ENCODE data around the gene UBTF.
A peak's percentile ranks its signal among the peaks of the same experiment; 100 is the strongest.

UBTF gene

DNA sequence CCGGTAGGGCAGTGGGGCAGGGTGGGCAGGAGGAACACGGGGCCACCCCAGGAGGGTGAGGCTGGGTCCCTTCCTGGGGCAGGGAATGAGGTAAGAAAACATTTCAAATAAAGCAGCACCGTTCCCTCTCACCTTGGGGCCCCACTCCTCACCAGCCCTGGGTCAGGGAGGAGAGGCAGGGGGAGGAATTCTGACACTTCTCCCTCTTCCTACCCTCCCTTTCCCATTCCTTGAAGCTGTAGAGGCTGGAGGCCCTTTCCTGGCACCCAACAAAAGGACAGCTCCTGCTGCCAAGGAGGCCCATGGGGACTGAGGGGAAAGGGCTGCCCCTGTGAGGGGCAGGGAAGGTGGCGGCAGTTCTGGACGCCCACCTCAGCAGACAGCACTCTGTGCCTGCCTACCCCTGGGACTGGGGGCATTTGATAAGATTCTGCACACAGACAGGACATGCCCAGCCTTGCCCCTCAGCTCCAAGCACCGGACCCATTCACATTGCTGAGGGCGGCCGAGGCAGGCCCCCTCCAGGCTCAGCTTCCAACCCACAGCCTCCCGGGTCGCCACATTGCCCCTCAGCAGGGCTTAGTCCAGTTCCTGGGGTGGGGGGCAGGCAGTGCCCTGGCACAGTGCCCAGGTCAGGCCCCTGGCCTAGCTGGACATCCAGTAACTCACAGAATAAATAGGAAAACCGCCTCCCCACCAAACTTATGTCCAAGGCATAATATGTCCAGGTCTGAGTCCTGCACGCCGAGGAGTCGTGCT is 26.0 kb downstream of the UBTF start:
- DNase-seq = no peak

DNA sequence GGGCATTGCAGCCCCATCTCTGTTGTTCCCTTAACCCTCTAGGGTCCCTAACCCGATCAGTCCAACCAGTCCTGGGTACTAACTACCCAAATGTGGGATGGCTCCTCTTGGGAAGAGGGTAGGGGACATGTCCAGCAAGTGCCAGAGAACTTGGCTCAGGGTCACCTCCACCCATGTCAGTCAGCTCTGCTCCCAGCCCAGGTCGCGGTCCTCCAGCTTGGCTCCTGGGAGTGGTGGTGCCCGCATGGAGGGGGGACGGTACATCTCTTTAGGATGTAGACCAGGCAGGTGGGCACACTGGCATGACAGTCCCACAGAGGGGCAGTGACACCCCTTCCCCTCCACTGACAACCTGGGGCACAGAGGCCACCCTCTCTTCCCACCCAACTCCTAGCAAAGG is 26.7 kb downstream of the UBTF start:
- DNase-seq = no peak

DNA sequence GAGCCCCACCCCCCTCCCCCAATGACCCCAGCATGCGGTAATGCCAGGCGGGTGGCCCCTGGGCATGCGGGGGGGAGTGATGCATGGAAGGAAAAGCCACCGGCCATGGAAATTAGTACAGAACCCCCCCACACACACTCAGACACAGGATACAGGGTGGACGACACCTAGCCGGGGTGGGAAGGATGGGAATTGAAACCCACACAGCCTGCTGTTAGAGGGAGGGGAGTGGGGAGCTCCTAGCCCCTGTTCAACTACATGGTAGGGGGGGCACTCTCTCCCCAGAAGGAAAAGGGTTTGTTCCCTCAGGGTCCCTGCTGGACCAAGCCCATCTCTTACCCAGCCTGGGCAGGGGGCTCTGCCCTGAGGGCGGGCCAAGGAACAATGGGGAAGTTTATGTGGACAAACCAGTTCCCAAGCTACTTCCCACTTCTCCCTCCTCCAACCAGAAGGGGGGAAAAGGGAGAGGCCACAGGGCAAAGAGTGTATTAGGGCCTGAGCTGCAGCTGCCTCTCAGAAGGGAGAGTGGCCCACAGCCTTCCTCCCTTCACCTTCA is 27.5 kb downstream of the UBTF start:
- no peak for DNase-seq

DNA sequence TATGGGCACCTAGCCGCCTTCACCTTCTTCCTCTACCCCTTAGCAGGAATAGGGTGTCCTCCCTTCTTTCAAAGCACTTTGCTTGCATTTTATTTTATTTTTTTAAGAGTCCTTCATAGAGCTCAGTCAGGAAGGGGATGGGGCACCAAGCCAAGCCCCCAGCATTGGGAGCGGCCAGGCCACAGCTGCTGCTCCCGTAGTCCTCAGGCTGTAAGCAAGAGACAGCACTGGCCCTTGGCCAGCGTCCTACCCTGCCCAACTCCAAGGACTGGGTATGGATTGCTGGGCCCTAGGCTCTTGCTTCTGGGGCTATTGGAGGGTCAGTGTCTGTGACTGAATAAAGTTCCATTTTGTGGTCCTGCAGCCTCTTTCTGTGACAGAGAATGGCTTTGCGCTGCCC is 28.1 kb downstream of the UBTF start:
- DNase-seq = no peak

DNA sequence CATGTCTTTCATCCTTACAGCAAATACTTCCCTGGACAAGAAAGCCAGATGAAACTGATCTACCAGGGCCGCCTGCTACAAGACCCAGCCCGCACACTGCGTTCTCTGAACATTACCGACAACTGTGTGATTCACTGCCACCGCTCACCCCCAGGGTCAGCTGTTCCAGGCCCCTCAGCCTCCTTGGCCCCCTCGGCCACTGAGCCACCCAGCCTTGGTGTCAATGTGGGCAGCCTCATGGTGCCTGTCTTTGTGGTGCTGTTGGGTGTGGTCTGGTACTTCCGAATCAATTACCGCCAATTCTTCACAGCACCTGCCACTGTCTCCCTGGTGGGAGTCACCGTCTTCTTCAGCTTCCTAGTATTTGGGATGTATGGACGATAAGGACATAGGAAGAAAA is 29.0 kb downstream of the UBTF start:
- DNase-seq = no peak

DNA sequence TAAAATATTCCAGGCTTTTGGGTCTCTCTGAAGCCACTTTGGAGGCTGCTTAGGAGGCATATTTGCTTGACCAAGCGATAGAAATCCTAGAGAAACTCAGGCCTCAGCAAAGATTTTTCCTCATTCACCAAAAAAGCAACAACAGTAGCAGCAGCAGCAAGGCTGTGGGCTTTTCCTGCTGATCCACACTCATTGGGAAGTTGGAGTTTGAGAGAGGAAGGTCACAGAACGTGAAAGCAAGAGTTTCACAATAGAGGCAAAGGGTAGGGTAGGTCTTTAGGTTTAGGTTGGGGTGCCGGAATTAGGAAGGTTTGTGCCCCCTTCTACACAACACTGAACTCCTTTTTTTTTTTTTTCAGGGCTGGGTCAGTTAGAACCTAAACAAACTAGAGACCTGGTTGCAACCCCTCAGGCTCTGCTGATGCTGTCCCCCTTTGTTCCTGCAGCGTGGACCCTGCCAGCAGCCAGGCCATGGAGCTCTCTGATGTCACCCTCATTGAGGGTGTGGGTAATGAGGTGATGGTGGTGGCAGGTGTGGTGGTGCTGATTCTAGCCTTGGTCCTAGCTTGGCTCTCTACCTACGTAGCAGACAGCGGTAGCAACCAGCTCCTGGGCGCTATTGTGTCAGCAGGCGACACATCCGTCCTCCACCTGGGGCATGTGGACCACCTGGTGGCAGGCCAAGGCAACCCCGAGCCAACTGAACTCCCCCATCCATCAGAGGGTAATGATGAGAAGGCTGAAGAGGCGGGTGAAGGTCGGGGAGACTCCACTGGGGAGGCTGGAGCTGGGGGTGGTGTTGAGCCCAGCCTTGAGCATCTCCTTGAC is 30.7 kb downstream of the UBTF start:
- DNase-seq = no peak

DNA sequence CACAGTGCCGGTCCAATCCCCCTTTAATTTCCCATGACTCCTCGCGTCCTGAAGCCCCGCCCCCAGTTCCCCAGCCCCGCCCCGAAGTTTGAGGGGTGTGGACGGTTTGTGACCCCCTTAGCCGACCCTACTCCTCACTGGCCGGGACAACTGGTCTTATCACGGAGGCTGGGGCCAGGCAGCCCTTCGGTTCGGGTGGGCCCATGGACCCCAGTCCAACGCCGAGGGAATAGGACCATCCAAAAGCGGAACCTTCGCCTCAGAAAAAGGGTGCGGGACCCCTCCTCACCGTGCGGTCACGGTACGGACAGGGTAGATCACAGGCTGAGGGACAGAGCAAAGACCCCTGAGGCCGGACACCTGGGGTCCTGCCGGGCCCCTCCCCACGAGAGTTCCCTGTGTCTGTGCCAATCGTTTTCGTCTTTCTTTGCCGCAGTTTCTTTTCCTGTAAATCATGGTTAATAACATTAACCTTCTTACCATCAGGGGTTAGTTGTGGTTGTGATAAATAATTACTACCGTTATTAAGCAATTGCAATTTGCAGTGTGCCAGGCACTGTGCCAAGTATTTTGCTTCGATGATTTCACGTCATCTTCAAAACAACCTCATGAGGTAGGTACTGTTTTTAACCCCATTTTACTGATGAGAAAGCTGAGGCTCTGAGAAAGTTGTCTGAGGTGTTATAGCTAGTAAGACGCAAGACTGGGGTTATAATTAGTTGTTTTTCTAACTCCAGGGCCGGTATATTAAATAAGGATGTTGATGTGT is 32.2 kb downstream of the UBTF start:
- DNase-seq = no peak

DNA sequence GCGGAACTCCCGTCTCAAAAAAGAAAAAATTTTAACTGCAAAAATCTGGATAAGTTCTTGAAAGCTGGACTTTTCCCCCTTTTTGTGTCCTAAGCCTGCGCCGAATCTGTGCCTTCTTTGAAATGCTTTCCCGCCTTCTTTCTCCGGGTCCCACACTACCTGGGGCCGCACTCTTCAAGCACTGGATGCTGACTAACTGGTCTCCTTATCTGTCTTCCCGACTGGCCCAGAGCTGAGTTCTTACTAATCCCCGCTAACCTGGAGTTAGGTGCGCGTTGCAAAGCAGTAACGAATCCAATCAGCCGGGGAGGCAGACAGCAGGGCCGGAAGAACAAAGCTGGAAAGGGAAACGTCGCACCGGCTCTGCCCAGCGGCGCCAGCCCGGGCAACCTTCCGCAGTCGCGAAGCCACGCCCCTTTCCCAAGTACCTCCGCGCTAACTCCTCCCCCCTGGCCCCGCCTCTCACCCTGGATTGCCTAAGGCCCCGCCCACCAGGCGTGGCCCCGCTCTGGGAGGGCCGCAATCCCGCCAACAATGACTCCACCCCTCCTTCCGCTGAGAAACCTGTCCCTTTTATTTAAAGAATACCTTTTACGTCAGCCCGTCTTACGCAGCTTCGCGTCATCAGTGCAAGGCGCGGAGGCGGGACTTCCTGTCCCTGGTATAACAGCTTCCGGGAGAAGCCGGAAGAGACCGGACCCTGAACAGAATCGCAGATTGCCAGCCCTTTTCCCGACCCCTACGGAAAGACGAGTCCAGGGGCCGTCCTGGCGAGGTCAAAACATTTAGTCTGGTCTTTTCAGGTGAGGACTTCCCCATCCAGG is 33.0 kb downstream of the UBTF start, which contains the start of gene TMUB2:
Gene TMUB2, plus strand, starts transcription at position 666 of the 824 bp plus-strand sequence. CDS start 737 bp downstream, outside the sequence.
- peak; percentile 99 for DNase-seq

DNA sequence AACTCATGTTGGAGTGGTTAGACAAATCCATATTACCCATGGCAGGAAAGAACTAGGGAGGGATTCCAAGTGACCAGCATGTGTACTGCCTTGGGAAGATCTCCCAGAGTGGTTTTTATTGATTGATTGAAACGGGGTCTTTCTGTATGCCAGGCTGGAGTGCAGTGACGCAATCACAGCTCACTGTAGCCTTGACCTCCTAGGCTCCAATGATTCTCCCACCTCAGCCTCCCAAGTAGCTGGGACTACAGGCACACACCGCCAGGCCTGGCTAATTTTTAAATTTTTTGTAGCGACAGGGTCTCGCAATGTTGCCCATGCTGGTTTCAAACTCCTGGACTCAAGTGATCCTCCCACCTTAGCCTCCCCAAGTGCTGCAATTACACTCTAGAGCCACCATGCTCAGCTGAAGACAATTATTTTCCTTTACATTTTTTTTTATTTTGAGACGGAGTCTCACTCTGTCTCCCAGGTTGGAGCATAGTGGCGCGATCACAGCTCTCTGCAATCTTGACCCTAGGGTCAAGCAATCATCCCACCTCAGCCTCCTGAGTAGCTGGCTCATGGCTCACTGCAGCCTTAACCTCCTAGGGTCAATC is 35.2 kb downstream of the UBTF start:
- DNase-seq = no peak

DNA sequence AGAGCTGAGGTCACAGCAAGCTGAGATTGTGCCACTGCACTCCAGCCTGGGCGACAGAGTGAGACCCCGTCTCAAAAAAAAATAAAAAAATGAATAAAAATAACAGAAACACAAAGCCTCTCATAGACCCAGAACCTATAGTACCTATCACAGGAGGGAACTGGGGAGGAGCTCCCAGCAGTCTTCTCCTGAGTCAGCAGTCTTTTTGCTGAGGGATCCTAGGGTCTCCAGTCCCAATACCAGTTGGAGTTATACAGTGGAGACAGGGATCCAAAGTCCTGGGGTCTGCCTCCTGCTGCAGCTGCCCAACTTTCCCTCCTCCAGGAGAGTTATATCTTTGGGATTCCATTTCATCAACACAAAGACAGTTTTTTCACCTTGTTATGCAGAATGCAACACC is 36.5 kb downstream of the UBTF start:
- DNase-seq = no peak

DNA sequence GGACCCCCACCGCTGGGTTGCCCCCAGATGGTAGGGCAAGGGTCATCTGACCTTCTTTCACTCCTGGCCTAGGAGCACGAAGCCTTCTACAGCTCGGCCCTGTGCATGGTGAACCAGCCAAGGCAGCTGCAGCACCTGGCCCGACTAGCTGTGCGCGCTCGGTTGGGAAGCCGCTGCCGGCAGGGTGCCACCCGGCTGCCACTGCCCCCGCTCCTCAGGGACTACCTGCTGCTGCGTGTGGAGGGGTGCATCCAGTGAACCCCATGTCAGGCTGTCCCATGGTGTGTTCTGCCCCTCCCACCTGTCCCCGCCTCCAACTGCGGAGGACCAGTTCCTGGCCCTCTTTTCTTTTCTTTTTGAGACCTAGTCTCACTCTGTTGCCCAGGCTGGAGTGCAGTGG is 41.3 kb downstream of the UBTF start:
- no peak for DNase-seq

DNA sequence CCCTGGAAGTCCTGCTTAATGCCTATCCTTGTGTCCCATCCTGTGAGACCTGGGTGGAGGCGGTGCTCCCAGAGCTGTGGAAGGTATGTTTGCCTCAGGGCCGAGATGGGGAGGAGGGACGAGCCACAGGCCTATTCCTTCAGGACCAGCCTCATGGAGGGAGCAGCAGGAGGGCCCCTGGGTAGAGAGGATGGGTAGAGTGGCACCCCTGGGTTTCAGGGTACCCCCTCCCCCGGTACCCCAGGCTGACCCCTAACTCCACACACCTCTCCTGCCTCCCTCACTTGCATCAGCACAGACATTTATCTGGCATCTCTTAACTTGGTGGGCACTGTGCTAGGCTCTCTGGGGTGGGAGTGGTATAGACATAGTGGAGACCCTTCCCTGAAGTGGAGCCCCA is 41.8 kb downstream of the UBTF start:
- no peak for DNase-seq

DNA sequence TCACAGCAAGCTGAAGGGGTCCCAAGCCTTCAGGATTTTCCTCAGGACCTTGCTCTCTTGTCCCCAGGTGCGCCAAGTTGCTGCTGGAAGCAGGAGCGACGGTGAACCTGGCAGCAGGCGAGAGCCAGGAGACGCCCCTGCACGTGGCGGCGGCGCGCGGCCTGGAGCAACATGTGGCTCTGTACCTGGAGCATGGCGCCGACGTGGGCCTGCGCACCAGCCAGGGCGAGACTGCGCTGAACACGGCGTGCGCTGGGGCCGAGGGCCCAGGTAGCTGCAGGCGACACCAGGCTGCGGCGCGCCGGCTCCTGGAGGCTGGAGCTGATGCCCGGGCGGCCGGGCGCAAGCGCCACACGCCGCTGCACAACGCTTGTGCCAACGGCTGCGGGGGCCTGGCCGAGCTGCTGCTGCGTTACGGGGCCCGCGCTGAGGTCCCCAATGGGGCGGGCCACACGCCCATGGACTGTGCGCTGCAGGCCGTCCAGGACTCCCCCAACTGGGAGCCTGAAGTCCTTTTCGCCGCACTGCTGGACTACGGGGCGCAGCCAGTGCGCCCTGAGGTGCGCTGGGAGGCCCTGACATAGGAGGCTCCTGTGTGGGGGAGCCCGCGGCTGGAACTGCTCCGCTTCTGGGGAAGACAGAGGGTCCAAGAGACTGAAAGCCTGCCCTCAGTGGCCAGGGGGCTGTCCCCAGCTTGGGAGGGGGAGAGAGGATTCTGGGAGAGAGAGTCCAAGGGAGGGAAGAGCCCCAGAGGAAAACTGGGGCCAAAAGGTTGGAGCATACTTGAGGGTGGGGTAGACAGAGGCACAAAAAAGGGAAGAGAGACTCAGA is 42.6 kb downstream of the UBTF start:
- DNase-seq = no peak

DNA sequence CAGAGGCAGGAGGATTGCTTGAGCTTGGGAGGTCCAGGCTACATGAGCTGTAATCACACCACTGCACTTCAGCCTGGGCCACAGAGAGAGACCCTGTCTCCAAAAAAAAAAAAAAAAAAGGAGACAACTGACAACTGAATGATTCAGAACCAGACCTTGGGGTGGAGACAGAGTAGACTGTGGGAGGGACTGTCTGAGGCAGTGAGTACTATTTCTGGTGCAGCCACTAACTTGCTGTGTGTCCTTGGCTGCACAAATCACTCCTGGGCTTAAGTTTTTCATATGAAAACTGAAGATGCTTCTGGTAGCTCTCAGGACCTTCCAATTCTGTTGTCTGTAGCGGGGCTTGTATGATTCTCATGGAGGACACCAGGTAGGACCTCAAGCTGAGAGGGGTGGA is 43.2 kb downstream of the UBTF start:
- DNase-seq = no peak

DNA sequence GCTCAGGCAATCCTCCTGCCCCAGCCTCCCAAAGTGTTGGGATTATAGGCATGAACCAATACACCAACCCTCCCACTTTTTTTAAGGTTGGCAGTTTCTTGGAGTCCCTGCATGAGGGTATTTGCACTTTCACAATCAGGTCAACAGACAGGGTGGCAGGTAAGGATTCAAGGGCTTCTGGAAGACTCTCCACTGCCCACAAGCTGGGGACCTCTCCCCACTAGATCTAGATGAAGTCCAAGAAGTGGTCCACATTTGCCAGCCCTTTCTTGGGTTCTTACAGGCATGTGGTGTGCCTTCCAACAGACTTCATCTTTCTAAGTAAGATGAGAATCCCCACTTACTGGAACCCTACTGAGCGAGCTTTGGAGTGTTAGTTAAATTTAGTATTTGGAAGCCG is 45.0 kb downstream of the UBTF start:
- no peak for DNase-seq

DNA sequence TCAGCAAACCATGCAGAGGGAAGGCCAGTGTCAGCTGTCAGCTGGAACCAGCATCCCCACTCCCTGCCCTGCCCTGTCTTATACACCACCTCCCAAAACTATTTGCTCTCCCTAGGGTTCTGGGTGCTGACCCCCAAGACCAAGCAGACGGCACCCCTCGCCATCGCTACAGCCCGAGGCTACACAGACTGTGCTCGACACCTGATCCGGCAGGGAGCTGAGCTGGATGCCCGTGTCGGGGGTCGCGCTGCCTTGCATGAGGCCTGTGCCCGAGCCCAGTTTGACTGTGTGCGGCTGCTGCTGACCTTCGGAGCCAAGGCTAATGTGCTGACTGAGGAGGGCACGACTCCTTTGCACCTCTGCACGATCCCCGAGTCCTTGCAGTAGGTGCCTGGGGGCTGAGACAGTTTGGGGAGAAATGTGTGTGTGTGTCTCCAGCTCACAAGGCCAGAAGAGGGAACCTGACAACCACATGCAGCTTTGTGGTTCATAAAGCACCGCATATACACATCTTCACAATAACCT is 47.5 kb downstream of the UBTF start:
- no peak for DNase-seq

DNA sequence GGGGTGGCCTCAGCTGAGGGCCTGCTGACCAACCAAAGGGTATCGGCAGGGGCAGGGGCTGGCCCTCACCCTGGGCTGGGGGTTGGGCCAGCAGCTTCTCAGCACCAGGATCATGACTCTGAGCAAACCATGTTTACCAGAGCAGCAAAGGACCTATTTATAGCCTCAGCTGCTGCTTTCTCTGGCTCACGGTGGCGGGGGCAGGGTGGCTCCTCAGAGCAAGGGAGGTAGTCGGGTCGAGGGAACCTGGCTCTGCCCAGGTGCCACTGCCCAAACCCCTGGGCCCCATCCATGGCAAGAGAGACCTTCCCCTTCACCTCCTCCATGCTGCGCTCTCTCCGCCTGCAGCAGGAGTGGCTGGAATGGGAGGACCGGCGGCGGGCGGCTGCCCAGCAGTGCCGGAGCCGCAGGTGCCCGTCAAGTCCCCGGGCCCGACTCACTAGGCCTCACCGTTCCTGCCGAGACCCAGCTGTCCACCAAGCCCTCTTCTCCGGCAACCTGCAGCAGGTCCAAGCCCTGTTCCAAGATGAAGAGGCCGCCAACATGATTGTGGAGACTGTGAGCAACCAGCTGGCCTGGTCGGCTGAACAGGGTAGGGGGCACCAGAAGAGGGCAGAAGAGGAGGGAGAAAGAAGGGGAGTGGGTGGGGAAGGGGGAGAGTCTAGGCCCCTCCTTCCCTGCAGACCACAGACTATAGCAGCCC is 48.8 kb downstream of the UBTF start, which contains the start of gene ASB16:
Gene ASB16, plus strand, starts transcription at position 206 of the 703 bp plus-strand sequence. Its CDS starts 86 bp downstream, at position 292.
- DNase-seq = no peak

DNA sequence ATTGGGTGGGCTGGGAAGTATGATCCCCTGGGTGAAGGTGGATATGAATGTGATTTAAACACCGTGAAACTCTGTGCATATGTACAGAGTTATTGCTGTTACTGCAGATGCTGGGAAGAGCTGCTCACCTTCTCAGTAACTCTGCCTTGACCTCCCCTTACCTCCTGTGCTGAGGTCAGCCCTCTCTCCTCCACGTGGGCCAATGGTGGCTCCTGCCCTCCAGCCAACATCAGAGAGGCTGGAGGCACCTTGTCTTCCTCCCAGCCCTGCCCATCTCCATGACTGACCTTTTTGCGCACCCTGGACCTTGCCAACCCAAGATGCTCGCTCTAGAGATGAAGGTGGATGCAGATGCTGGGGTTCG is 49.4 kb downstream of the UBTF start:
- DNase-seq = no peak

DNA sequence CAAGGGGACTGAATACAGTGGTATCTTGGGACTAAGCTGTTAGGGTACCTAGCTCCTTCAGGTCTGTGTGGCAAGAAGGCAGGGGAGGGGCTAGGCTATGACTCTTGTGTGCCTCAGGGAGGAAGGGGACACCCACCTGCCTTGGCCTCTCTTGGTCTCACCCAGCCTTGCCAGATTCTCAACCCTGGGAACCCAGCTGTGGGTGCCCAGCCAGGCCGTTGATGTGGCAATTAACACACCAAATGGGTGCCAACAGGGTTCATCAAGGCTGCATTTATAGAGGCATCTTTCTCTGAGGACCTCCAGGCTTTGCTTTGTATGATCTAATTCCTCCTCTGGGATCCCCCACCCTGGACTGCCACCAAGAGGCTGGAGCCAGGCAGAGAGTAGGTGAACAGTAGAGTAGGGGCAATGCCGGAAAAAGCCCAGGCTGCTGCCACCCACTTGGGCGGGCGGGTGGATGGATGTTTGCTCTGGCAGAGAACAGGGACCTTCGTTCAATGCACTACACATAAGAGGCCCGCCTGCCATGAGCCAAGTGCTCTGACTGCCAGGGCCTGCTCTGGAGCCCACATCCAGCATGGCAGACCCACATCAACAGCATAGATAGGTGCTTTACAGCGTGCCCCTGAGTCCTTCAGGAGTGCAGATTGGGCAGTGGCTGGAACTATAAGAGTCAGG is 52.2 kb downstream of the UBTF start:
- no peak for DNase-seq

All from fibroblast of skin of abdomen (primary cell).